CD8-positive, alpha-beta memory T cell (primary cell): ENCODE results near the gene CTIF. TPM values are rescaled to one million over a fixed set of nuclear protein-coding genes. Genes with fewer than 3 reads are reported as not detected.

Experiments used
- CTCF ChIA-PET: fragments of 350-600 bp; sonication (Branson Sonifier 250); formaldehyde crosslinking; loops from one replicate; lab custom pipeline; 2021; ENCODE audit warnings: antibody characterized with exemption; lab: Charles Lee
- POLR2A ChIA-PET: fragments of 350-600 bp; sonication (Branson Sonifier 250); formaldehyde crosslinking; loops from one replicate; lab custom pipeline; 2021; ENCODE audit warnings: antibody characterized with exemption; lab: Charles Lee
- DNase-seq, 5 donors: peaks; one replicate each; pipeline versions ENCODE4 v3.0.0 to v3.0.0-alpha.2; 2020 to 2022; ENCODE audit warnings: mixed read lengths in 1 of 5
- H3K27ac ChIP-seq: one replicate; pipeline ENCODE4 v1.7.0; 2013; ENCODE audit warnings: low read depth, mild to moderate bottlenecking, low read length, moderate library complexity
- H3K27me3 ChIP-seq: 2 replicates; pipeline ENCODE4 v1.7.0; 2013; ENCODE audit warnings: low read length, mild to moderate bottlenecking; ENCODE audit not compliant: insufficient read depth, poor library complexity, severe bottlenecking
- H3K36me3 ChIP-seq: 2 replicates; pipeline ENCODE4 v1.7.0; 2013; ENCODE audit warnings: mild to moderate bottlenecking, low read length, moderate library complexity; ENCODE audit not compliant: insufficient read depth
- H3K4me1 ChIP-seq: 2 replicates; pipeline ENCODE4 v1.7.0; 2013; ENCODE audit warnings: mild to moderate bottlenecking, low read length, moderate library complexity; ENCODE audit not compliant: insufficient read depth
- H3K4me3 ChIP-seq: 2 replicates; pipeline ENCODE4 v1.7.0; 2013; ENCODE audit warnings: mild to moderate bottlenecking, low read length
- H3K9me3 ChIP-seq: 2 replicates; pipeline ENCODE4 v1.7.0; 2013; ENCODE audit warnings: mild to moderate bottlenecking, low read length
- H3K27ac Mint-ChIP-seq, 8 donors: one replicate each; pipeline ENCODE4 v1.8.0; 2020 to 2021; ENCODE audit warnings: mixed read lengths in 8 of 8, mild to moderate bottlenecking in 6 of 8, inconsistent platforms in 3 of 8, moderate library complexity in 3 of 8
- H3K27me3 Mint-ChIP-seq, 2 donors: one replicate each; pipeline ENCODE4 v1.8.0; 2020 to 2021; ENCODE audit warnings: mixed read lengths in 2 of 2, mild to moderate bottlenecking in 1 of 2, moderate library complexity in 1 of 2
- H3K36me3 Mint-ChIP-seq, 3 donors: one replicate each; pipeline ENCODE4 v1.8.0; 2020 to 2021; ENCODE audit warnings: mixed read lengths in 3 of 3, inconsistent platforms in 1 of 3, mild to moderate bottlenecking in 1 of 3
- H3K4me1 Mint-ChIP-seq, 3 donors: one replicate each; pipeline ENCODE4 v1.8.0; 2020 to 2021; ENCODE audit warnings: mixed read lengths in 3 of 3, inconsistent platforms in 1 of 3, mild to moderate bottlenecking in 1 of 3
- H3K4me3 Mint-ChIP-seq, 7 donors: one replicate each; pipeline ENCODE4 v1.8.0; 2020 to 2021; ENCODE audit warnings: mixed read lengths in 7 of 7, mild to moderate bottlenecking in 6 of 7, moderate library complexity in 4 of 7, inconsistent platforms in 2 of 7
- H3K9me3 Mint-ChIP-seq, 5 donors: one replicate each; pipeline ENCODE4 v1.8.0; 2020 to 2022; ENCODE audit warnings: mixed read lengths in 5 of 5, mild to moderate bottlenecking in 3 of 5, moderate library complexity in 2 of 5, inconsistent platforms in 1 of 5
- polyA plus RNA-seq: library from polyadenylated mRNA; unstranded; fragments of 300-500 nt; fragmentation: Illumina TruSeq; gene quantifications from one replicate; pipeline ENCODE4 v1.2.3, GENCODE V29; 2021
- total RNA-seq, 2 experiments: library from RNA; stranded (reverse); gene quantifications; one replicate each; pipeline ENCODE4 v1.2.3, GENCODE V29; 2021

Gene CTIF
- total and polyA plus RNA-seq, 3 experiments from 2014 or later, result 0.89 to 4.8 (median 4.2) TPM

DNA sequence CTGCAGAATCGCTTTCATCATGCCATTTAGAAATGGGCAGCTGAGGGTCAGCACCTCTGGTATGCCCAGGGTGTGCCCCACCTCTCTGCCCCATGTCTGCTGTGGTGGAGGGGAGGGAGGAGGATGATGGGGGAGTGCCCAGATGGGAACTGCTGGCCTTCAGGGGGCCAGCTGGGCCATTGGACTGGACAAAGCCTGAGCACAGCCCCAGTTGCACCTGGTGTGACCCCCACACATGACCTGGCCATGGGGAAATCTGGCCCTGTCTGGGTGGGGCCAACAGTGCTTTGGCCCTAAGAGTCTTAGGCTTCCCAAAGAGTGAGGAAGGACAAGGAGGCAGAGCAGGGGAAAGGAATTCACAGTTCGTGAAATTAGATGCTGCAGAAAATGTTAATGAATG lies 44.1 kb downstream of the CTIF start:
- ChIA-PET CTCF (no interaction called here), POLR2A (no interaction called here)
- Histone ChIP-seq H3K27ac (no peak overlapping the region), H3K4me3 (no peak overlapping the region), H3K36me3 (no peaks in the 10 kb centered on the region), H3K27me3 (no peaks in the 10 kb centered on the region), H3K4me1 (no peaks in the 10 kb centered on the region), H3K9me3 (no peaks in the 10 kb centered on the region)
- no peak for DNase-seq
- H3K4me3 Mint-ChIP-seq, result peak overlapping the region in 1 of 7 donors; percentile 42
- peaks cover 0 to 6% (median 0%) of the 10 kb centered on the region in 3 donors for H3K36me3 Mint-ChIP-seq
- no peak overlapping the region for H3K27ac Mint-ChIP-seq
- H3K27me3 Mint-ChIP-seq, result peaks cover 0 to 5% of the 10 kb centered on the region in 2 donors
- H3K4me1 Mint-ChIP-seq, result no peaks in the 10 kb centered on the region
- peaks cover 0 to 8% (median 0%) of the 10 kb centered on the region in 5 donors for H3K9me3 Mint-ChIP-seq

DNA sequence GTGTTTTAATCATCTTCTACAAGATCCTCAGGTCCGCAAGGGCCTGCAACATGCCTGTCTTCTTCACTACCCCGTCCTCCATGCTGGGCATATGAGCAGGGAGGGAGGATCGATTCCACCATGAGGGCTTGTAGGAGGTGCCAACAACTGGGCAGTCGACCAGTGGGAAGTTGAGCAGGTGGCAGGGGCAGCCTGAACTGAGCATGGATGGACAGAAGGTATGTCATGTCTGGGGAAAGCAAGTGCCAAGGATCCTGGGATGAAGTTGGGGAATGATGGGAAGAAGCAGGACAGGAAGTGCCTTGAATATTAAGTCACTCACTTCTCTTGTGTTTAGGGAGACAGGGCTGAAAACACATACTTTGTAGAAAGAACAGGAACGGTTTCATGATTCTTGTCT lies 44.7 kb downstream of the CTIF start:
- no peaks in the 10 kb centered on the region for H3K27me3 ChIP-seq
- CTCF ChIA-PET, result no interaction called here
- Mint-ChIP-seq H3K4me3 (no peak overlapping the region), H3K36me3 (peaks cover 0 to 3% (median 0%) of the 10 kb centered on the region in 3 donors), H3K27me3 (peaks cover 0 to 5% of the 10 kb centered on the region in 2 donors), H3K9me3 (peaks cover 0 to 6% (median 0%) of the 10 kb centered on the region in 5 donors), H3K27ac (no peak overlapping the region), H3K4me1 (no peaks in the 10 kb centered on the region)
- H3K36me3 ChIP-seq, result no peaks in the 10 kb centered on the region
- no peak for DNase-seq
- POLR2A ChIA-PET, result no interaction called here
- no peaks in the 10 kb centered on the region for H3K4me1 ChIP-seq
- H3K4me3 ChIP-seq, result no peak overlapping the region
- no peak overlapping the region for H3K27ac ChIP-seq
- no peaks in the 10 kb centered on the region for H3K9me3 ChIP-seq

DNA sequence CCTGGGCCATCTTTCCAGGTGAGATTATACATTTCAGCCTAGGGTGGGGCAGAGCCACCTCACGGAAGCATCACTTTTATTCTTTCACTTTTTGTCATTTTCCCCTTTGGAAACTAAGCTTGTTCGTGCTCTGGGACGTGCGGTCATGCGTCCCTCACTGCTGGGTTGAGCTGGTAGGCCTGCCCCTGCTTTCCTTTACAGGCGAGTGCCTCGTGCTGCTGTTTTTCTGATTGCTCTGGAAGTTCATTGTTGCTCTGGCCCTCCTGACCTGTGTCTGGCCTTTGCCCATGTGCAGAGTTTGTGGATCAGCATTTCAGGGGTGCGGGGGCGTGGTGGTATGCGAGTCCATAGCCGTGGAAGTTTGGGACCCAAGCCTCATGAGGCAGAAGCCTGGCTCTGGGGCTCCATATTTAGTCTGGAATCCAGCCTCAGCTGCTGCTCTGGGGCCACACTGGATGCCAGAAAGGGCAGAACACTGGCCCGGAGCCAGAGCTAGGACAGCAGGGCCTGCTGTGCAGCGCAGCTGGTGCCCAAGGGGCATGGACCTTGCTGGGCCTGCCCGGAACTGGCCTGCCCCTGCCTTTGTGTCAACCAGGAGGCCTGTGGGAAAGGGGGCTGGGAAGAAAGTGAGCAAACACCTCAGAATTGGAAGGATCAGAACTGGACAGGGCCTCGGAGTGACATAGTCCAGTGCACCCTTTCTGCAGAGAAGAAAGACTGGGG lies 51.1 kb downstream of the CTIF start:
- Histone ChIP-seq H3K4me3 (no peak overlapping the region), H3K4me1 (no peaks in the 10 kb centered on the region), H3K27me3 (no peaks in the 10 kb centered on the region), H3K9me3 (no peaks in the 10 kb centered on the region), H3K36me3 (no peaks in the 10 kb centered on the region), H3K27ac (no peak overlapping the region)
- H3K27me3 Mint-ChIP-seq, result peaks cover 3 to 4% of the 10 kb centered on the region in 2 donors
- no peak for DNase-seq
- H3K4me3 Mint-ChIP-seq, result no peak overlapping the region
- ChIA-PET CTCF (no interaction called here), POLR2A (no interaction called here)
- no peaks in the 10 kb centered on the region for H3K36me3 Mint-ChIP-seq
- H3K9me3 Mint-ChIP-seq, result no peaks in the 10 kb centered on the region
- no peaks in the 10 kb centered on the region for H3K4me1 Mint-ChIP-seq
- no peak overlapping the region for H3K27ac Mint-ChIP-seq

DNA sequence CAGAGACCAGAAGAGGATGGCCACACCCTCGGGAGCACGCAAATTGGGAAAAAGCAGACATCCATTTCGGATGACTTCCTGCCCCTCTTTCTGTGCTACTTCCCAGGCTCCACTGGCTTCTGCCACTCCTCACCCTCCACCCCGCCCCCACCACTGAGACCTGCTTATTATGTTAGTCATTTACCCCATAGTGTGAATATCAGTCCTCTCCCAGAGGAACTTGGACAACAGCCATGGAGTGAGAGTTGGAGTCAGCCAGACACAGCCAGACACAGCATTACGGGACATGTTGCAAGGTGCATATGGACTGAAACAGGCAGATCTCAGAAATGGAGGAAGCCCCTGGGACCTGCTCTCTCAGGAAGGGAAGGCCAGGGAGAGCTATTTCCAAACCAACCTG lies 51.8 kb downstream of the CTIF start:
- no peaks in the 10 kb centered on the region for H3K4me1 Mint-ChIP-seq
- no peaks in the 10 kb centered on the region for H3K4me1 ChIP-seq
- H3K9me3 ChIP-seq, result no peaks in the 10 kb centered on the region
- no peak overlapping the region for H3K4me3 Mint-ChIP-seq
- H3K36me3 ChIP-seq, result no peaks in the 10 kb centered on the region
- peaks cover 2 to 4% of the 10 kb centered on the region in 2 donors for H3K27me3 Mint-ChIP-seq
- ChIA-PET POLR2A (no interaction called here), CTCF (no interaction called here)
- H3K9me3 Mint-ChIP-seq, result no peaks in the 10 kb centered on the region
- H3K4me3 ChIP-seq, result no peak overlapping the region
- DNase-seq, result no peak
- H3K27ac ChIP-seq, result no peak overlapping the region
- H3K27ac Mint-ChIP-seq, result no peak overlapping the region
- H3K27me3 ChIP-seq, result no peaks in the 10 kb centered on the region
- no peaks in the 10 kb centered on the region for H3K36me3 Mint-ChIP-seq

DNA sequence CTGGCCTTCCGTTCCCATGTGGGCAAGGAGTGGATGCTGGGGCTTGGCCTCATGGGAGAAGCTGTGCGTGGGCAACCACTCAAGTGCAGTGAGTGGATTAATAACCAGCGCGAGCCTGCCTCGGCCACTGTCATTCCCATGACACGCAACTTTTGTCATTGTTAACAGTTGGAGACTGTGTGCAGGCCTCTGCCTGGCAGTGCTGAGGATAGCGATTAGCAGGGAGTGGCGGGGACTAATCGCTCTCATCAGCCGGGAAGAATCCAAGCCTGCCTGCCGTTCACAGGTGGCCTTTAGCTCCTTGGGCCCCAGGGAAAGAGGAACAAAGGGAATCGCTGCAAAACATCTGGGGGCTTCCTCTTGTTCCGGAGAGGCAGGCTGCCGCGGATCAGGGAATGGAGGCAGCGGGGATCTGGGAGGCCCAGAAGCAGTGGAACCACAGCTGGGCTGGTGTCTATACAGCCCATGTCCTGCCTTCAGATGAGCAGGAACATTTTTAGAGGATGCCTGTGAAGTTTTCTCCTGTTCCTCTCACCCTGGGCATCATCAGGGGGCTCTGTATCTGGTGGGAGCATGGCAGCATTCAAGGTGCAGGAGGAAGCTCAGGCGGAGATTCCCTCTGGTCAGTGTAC lies 53.8 kb downstream of the CTIF start:
- Mint-ChIP-seq H3K27ac (no peak overlapping the region), H3K4me3 (no peak overlapping the region), H3K27me3 (peaks cover 2 to 4% of the 10 kb centered on the region in 2 donors), H3K9me3 (no peaks in the 10 kb centered on the region), H3K36me3 (no peaks in the 10 kb centered on the region), H3K4me1 (no peaks in the 10 kb centered on the region)
- Histone ChIP-seq H3K9me3 (no peaks in the 10 kb centered on the region), H3K4me3 (no peak overlapping the region), H3K27ac (no peak overlapping the region), H3K4me1 (no peaks in the 10 kb centered on the region), H3K36me3 (no peaks in the 10 kb centered on the region), H3K27me3 (no peaks in the 10 kb centered on the region)
- no peak for DNase-seq
- ChIA-PET POLR2A (no interaction called here), CTCF (no interaction called here)

DNA sequence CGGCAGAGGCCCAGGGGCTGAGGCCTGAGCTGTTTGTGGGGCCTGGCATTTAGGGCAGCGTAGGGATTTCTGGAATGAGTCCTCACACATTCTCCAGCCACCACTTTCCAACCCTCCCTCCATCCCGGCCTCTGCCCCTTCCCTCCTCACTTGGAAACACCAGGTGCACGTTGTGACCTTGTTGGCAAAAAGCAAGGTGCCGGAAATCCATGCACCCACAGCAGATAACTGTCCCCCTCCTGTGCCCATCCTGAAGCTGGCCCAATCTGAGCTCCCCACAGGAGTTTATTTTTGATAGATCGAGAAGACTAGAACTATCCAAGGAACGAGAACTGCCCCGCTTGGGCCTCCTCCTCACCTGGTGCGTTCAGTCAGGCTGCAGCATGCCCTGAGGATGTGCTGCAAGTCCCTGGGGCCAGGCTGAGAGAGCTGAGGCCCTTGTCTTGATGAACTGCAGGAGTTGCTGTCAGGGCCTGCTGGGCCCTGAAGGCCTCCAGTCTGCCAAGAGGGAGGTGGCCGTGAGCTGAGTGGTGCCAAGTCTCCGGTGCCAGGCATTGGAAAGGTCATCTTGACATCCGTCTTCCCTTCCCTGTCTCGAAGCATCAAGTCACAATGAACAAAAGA lies 55.8 kb downstream of the CTIF start:
- Histone ChIP-seq H3K36me3 (no peaks in the 10 kb centered on the region), H3K27ac (no peak overlapping the region), H3K4me1 (no peaks in the 10 kb centered on the region), H3K4me3 (no peak overlapping the region), H3K9me3 (no peaks in the 10 kb centered on the region), H3K27me3 (no peaks in the 10 kb centered on the region)
- H3K4me3 Mint-ChIP-seq, result no peak overlapping the region
- no peaks in the 10 kb centered on the region for H3K9me3 Mint-ChIP-seq
- ChIA-PET POLR2A (no interaction called here), CTCF (no interaction called here)
- no peaks in the 10 kb centered on the region for H3K4me1 Mint-ChIP-seq
- no peaks in the 10 kb centered on the region for H3K36me3 Mint-ChIP-seq
- DNase-seq, result no peak
- H3K27me3 Mint-ChIP-seq, result peaks cover under 1 to 4% of the 10 kb centered on the region in 2 donors
- no peak overlapping the region for H3K27ac Mint-ChIP-seq

DNA sequence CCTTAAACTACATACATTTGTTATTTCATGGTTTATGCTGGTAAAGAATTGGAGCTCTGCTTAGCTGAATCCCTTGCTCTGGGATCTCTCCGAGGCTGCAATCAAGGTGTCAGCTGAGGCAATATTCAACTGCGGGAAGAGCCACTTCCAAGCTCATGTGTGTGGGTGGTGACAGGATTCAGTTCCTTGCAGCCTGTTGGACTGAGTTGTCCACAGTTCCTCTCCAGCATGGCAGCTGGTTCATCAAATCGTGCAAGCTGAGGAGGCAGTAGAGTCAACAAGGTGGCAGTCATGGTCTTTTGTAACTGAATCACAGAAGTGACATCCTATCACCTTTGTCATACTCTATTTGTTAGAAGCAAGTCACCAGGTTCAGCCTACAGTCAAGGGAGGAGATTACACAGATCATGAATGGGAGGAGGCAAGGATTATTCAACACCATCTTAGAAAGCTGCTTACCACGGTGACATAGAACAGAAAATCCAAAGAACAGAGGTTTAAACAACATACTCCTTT lies 56.9 kb downstream of the CTIF start:
- H3K9me3 Mint-ChIP-seq, result no peaks in the 10 kb centered on the region
- no peaks in the 10 kb centered on the region for H3K27me3 ChIP-seq
- CTCF ChIA-PET, result no interaction called here
- no peak overlapping the region for H3K27ac ChIP-seq
- no peak for DNase-seq
- no peak overlapping the region for H3K27ac Mint-ChIP-seq
- no peaks in the 10 kb centered on the region for H3K9me3 ChIP-seq
- H3K4me1 Mint-ChIP-seq, result peaks cover 0 to 4% (median 0%) of the 10 kb centered on the region in 3 donors
- no peak overlapping the region for H3K4me3 ChIP-seq
- POLR2A ChIA-PET, result no interaction called here
- no peaks in the 10 kb centered on the region for H3K36me3 Mint-ChIP-seq
- H3K36me3 ChIP-seq, result no peaks in the 10 kb centered on the region
- peaks cover 0 to 4% of the 10 kb centered on the region in 2 donors for H3K27me3 Mint-ChIP-seq
- no peaks in the 10 kb centered on the region for H3K4me1 ChIP-seq
- H3K4me3 Mint-ChIP-seq, result no peak overlapping the region

DNA sequence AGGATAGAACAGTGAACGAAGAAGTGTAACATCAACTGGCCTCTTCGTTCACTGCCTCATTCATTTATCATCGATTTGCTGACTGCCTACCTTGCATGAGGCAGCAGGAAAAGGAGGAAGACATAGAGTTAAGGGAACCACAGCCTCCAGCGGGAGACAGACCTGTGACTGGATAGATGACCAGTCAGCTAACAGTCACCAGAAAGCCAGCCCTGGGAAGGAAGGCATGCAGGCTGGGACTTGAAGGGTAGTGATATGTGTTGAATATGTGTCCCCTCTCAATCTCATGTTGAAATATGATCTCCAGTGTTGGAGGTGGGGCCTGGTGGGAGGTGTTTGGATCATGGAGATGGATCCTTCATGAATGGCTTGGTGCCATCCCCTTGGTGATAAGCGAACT lies 58.3 kb downstream of the CTIF start:
- Mint-ChIP-seq H3K27me3 (peaks cover 0 to 4% of the 10 kb centered on the region in 2 donors), H3K27ac (no peak overlapping the region), H3K4me1 (peaks cover 0 to 4% (median 0%) of the 10 kb centered on the region in 3 donors), H3K36me3 (no peaks in the 10 kb centered on the region), H3K4me3 (no peak overlapping the region), H3K9me3 (no peaks in the 10 kb centered on the region)
- no peak for DNase-seq
- Histone ChIP-seq H3K36me3 (no peaks in the 10 kb centered on the region), H3K9me3 (no peaks in the 10 kb centered on the region), H3K27ac (no peak overlapping the region), H3K27me3 (no peaks in the 10 kb centered on the region), H3K4me1 (no peaks in the 10 kb centered on the region), H3K4me3 (no peak overlapping the region)
- CTCF ChIA-PET, result no interaction called here
- POLR2A ChIA-PET, result no interaction called here
